Ammon's horn (tissue), 1 donor: ENCODE results near the gene USF1.
A peak's percentile ranks its signal among the peaks of the same experiment; 100 is the strongest.
"Not testable (repeated sequence)": the region's sequence is repeated elsewhere in the genome, so short reads cannot be mapped to it uniquely, and the experiment has no call there.

Experiments used
- DNase-seq: peaks from one replicate; pipeline ENCODE4 v3.0.0-alpha.2; 2016; ENCODE audit warnings: low spot score

Gene USF1

GRCh38 chr1:161047436-161048420, 2.0 kb upstream of the USF1 start:
- no peak for DNase-seq

- no peak for DNase-seq
Observed at GRCh38 chr1:161046605-161047228, 940 bp upstream of the USF1 start.

- peak; percentile 70 for DNase-seq
Observed at GRCh38 chr1:161044908-161045735, 655 bp downstream of the USF1 start.

- DNase-seq: no peak
Observed at GRCh38 chr1:161044535-161044907, 1.3 kb downstream of the USF1 start.

GRCh38 chr1:161039546-161039945, 6.2 kb downstream of the USF1 start:
- no peak for DNase-seq

GRCh38 chr1:161039154-161039545, 6.6 kb downstream of the USF1 start:
- DNase-seq: no peak

- peak; percentile 61 for DNase-seq
Observed at GRCh38 chr1:161038523-161039153, 7.1 kb downstream of the USF1 start, which contains the start of gene TSTD1. Gene TSTD1 (minus strand): TSS chr1:161038964. CDS start chr1:161038889, 75 bp downstream.

GRCh38 chr1:161037661-161038522, 7.9 kb downstream of the USF1 start:
- DNase-seq: no peak

GRCh38 chr1:161033751-161034150, 12.0 kb downstream of the USF1 start:
- DNase-seq: no peak

- DNase-seq: no peak
Observed at GRCh38 chr1:161032409-161032808, 13.4 kb downstream of the USF1 start.

- DNase-seq: no peak
Observed at GRCh38 chr1:161031874-161032273, 13.9 kb downstream of the USF1 start.

- not testable (repeated sequence) for DNase-seq
Observed at GRCh38 chr1:161029466-161029865, 16.3 kb downstream of the USF1 start.

GRCh38 chr1:161026954-161027353, 18.8 kb downstream of the USF1 start:
- not testable (repeated sequence) for DNase-seq

- not testable (repeated sequence) for DNase-seq
Observed at GRCh38 chr1:161022432-161022831, 23.3 kb downstream of the USF1 start.

GRCh38 chr1:161021970-161022353, 23.8 kb downstream of the USF1 start:
- no peak for DNase-seq

- DNase-seq: peak; percentile 54
Observed at GRCh38 chr1:161021165-161021969, 24.4 kb downstream of the USF1 start.

- no peak for DNase-seq
Observed at GRCh38 chr1:161020509-161021164, 25.1 kb downstream of the USF1 start, which contains the start of gene F11R. Gene F11R (minus strand): TSS chr1:161021152. CDS start chr1:161021073, 79 bp downstream.

- no peak for DNase-seq
Observed at GRCh38 chr1:161019751-161020495, 25.9 kb downstream of the USF1 start.
